ENCODE measurements around the gene PKNOX2. TPM values are rescaled to one million over a fixed set of nuclear protein-coding genes. Genes with fewer than 3 reads are reported as not detected.

Gene PKNOX2
- total RNA-seq, 1 donor from 2014 or later, result 5.8 TPM

GRCh38 chr11:125374398-125374797, 209.8 kb downstream of the PKNOX2 start:
- intact Hi-C loops (cut with DNase I), result no loop called here
- no peak for ATAC-seq (ENCODE audit: poor library complexity)
- DNase-seq, result no peak

- DNase-seq (no peak), ATAC-seq (ENCODE audit: poor library complexity) (no peak)
- intact Hi-C loops (cut with DNase I), result no loop called here
Measured at GRCh38 chr11:125375146-125375545, 210.6 kb downstream of the PKNOX2 start.

- intact Hi-C loops (cut with DNase I), result no loop called here
- ATAC-seq (ENCODE audit: poor library complexity), result peak; percentile 95
- DNase-seq, result peak; percentile 81
Measured at GRCh38 chr11:125376117-125376516, 211.6 kb downstream of the PKNOX2 start.

GRCh38 chr11:125376856-125377255, 212.3 kb downstream of the PKNOX2 start:
- ATAC-seq (ENCODE audit: poor library complexity), result no peak
- intact Hi-C loops (cut with DNase I), result no loop called here
- no peak for DNase-seq

- no peak for DNase-seq
- intact Hi-C loops (cut with DNase I), result no loop called here
- ATAC-seq (ENCODE audit: poor library complexity), result no peak
Measured at GRCh38 chr11:125378083-125378482, 213.5 kb downstream of the PKNOX2 start.

- ATAC-seq (ENCODE audit: poor library complexity) (no peak), DNase-seq (no peak)
- intact Hi-C loops (cut with DNase I), result no loop called here
Measured at GRCh38 chr11:125378571-125378970, 214.0 kb downstream of the PKNOX2 start.

GRCh38 chr11:125379565-125379964, 215.0 kb downstream of the PKNOX2 start:
- ATAC-seq (ENCODE audit: poor library complexity), result no peak
- DNase-seq, result no peak
- intact Hi-C loops (cut with DNase I), result no loop called here

- no peak for DNase-seq
- intact Hi-C loops (cut with DNase I), result no loop called here
- no peak for ATAC-seq (ENCODE audit: poor library complexity)
Measured at GRCh38 chr11:125379981-125380380, 215.4 kb downstream of the PKNOX2 start.

- intact Hi-C loops (cut with DNase I), result no loop called here
- DNase-seq (no peak), ATAC-seq (ENCODE audit: poor library complexity) (no peak)
Measured at GRCh38 chr11:125380756-125381445, 216.3 kb downstream of the PKNOX2 start.

- ATAC-seq (ENCODE audit: poor library complexity), result no peak
- intact Hi-C loops (cut with DNase I), result no loop called here
- no peak for DNase-seq
Measured at GRCh38 chr11:125381499-125382044, 217.0 kb downstream of the PKNOX2 start.

- intact Hi-C loops (cut with DNase I), result no loop called here
- ATAC-seq (ENCODE audit: poor library complexity), result no peak
- no peak for DNase-seq
Measured at GRCh38 chr11:125382314-125382791, 217.8 kb downstream of the PKNOX2 start.

GRCh38 chr11:125382822-125383221, 218.3 kb downstream of the PKNOX2 start:
- ATAC-seq (ENCODE audit: poor library complexity), result no peak
- DNase-seq, result no peak
- intact Hi-C loops (cut with DNase I), result no loop called here

- ATAC-seq (ENCODE audit: poor library complexity), result no peak
- DNase-seq, result no peak
- intact Hi-C loops (cut with DNase I), result no loop called here
Measured at GRCh38 chr11:125384825-125385224, 220.3 kb downstream of the PKNOX2 start.

GRCh38 chr11:125387901-125388300, 223.3 kb downstream of the PKNOX2 start:
- intact Hi-C loops (cut with DNase I), result no loop called here
- ATAC-seq (ENCODE audit: poor library complexity), result no peak
- DNase-seq, result no peak

- intact Hi-C loops (cut with DNase I), result no loop called here
- ATAC-seq (ENCODE audit: poor library complexity), result no peak
Measured at GRCh38 chr11:125388611-125389010, 224.1 kb downstream of the PKNOX2 start.

GRCh38 chr11:125389339-125390166, 225.0 kb downstream of the PKNOX2 start:
- DNase-seq (no peak), ATAC-seq (ENCODE audit: poor library complexity) (no peak)
- intact Hi-C loops (cut with DNase I), result no loop called here

More at GRCh38 chr11:125388611-125389010, 224.1 kb downstream of the PKNOX2 start:
- no peak for DNase-seq

GRCh38 chr11:125390946-125391345, 226.4 kb downstream of the PKNOX2 start:
- intact Hi-C loops (cut with DNase I), result no loop called here
- no peak for DNase-seq
- no peak for ATAC-seq (ENCODE audit: poor library complexity)

GRCh38 chr11:125393331-125393730, 228.8 kb downstream of the PKNOX2 start:
- intact Hi-C loops (cut with DNase I), result no loop called here
- ATAC-seq (ENCODE audit: poor library complexity) (no peak), DNase-seq (no peak)

- intact Hi-C loops (cut with DNase I), result no loop called here
- no peak for ATAC-seq (ENCODE audit: poor library complexity)
- DNase-seq, result no peak
Measured at GRCh38 chr11:125394296-125394695, 229.7 kb downstream of the PKNOX2 start.

- DNase-seq (no peak), ATAC-seq (ENCODE audit: poor library complexity) (no peak)
- intact Hi-C loops (cut with DNase I), result no loop called here
Measured at GRCh38 chr11:125397421-125397820, 232.9 kb downstream of the PKNOX2 start.
